SK-N-SH treated with all-trans-retinoic acid at 6 μM for 48 hours (cell line): ENCODE results near the gene OSBPL9.

Experiments
- ATAC-seq: fragments of 200-7000 bp; cut with Tn5 transposase; 3 replicates; pipeline ENCODE4 v1.9.1; 2020; ENCODE audit warnings: mild to moderate bottlenecking, moderate library complexity
- BACH2 ChIP-seq: fragments of 250-450 bp; sonication (Bioruptor Pico); IDR thresholded peaks from 2 replicates; pipeline ENCODE4 v1.9.0; 2021; ENCODE audit warnings: mild to moderate bottlenecking, borderline replicate concordance
- CSDC2 ChIP-seq: fragments of 250-450 bp; sonication (Bioruptor Pico); IDR thresholded peaks from 2 replicates; pipeline ENCODE4 v1.5.0; 2020; ENCODE audit warnings: mild to moderate bottlenecking, moderate library complexity
- CSRNP3 ChIP-seq: fragments of 250-450 bp; sonication (Bioruptor Pico); IDR thresholded peaks from 2 replicates; pipeline ENCODE4 v1.5.1; 2021; ENCODE audit warnings: mild to moderate bottlenecking, moderate library complexity
- GLIS3 ChIP-seq: fragments of 250-450 bp; sonication (Bioruptor Pico); IDR thresholded peaks from 2 replicates; pipeline ENCODE4 v1.5.0; 2020; ENCODE audit warnings: mild to moderate bottlenecking, moderate library complexity
- ISL1 ChIP-seq: fragments of 250-450 bp; sonication (Bioruptor Pico); IDR thresholded peaks from 2 replicates; pipeline ENCODE4 v2.1.2; 2022; ENCODE audit warnings: mild to moderate bottlenecking, moderate library complexity
- OSR1 ChIP-seq: fragments of 250-450 bp; sonication (Bioruptor Pico); IDR thresholded peaks from 2 replicates; pipeline ENCODE4 v1.8.0; 2022; ENCODE audit warnings: moderate library complexity, mild to moderate bottlenecking, inconsistent platforms
- PATZ1 ChIP-seq: fragments of 250-450 bp; sonication (Bioruptor Pico); IDR thresholded peaks from 2 replicates; pipeline ENCODE4 v1.8.0; 2020; ENCODE audit warnings: mild to moderate bottlenecking, moderate library complexity, borderline replicate concordance
- POU6F1 ChIP-seq: fragments of 250-450 bp; sonication (Bioruptor Pico); IDR thresholded peaks from 2 replicates; pipeline ENCODE4 v1.8.0; 2021; ENCODE audit warnings: low read depth, mild to moderate bottlenecking, moderate library complexity, borderline replicate concordance
- TOX ChIP-seq: fragments of 250-450 bp; sonication (Bioruptor Pico); IDR thresholded peaks from 2 replicates; pipeline ENCODE4 v1.8.0; 2021; ENCODE audit warnings: mild to moderate bottlenecking, moderate library complexity, borderline replicate concordance
- TSHZ2 ChIP-seq: fragments of 250-450 bp; sonication (Bioruptor Pico); IDR thresholded peaks from 2 replicates; pipeline ENCODE4 v1.5.0; 2020; ENCODE audit warnings: mild to moderate bottlenecking, moderate library complexity
- ZC3H10 ChIP-seq: fragments of 250-450 bp; sonication (Bioruptor Pico); IDR thresholded peaks from 2 replicates; pipeline ENCODE4 v1.5.1; 2021; ENCODE audit warnings: mild to moderate bottlenecking, moderate library complexity
- ZFP30 ChIP-seq: fragments of 450-650 bp; formaldehyde crosslinking; IDR thresholded peaks from 2 replicates; pipeline ENCODE4 v1.5.0; 2022; ENCODE audit warnings: mild to moderate bottlenecking, moderate library complexity
- ZNF565 ChIP-seq: fragments of 450-650 bp; formaldehyde crosslinking; conservative IDR thresholded peaks from 2 replicates; pipeline ENCODE4 v1.5.0; 2020; ENCODE audit warnings: low read depth, mild to moderate bottlenecking, moderate library complexity
- ZNF70 ChIP-seq: fragments of 450-650 bp; formaldehyde crosslinking; IDR thresholded peaks from 2 replicates; pipeline ENCODE4 v1.5.0; 2020; ENCODE audit warnings: mild to moderate bottlenecking, moderate library complexity

OSBPL9 gene

GRCh38 chr1:51575406-51576084 lies 41.3 kb upstream of the OSBPL9 start (continued):
- TF ChIP-seq GLIS3 (CRISPR knock-in tag) (no peak), CSDC2 (CRISPR knock-in tag) (no peak), POU6F1 (CRISPR knock-in tag) (no peak)

- ATAC-seq, result no peak
- TF ChIP-seq PATZ1 (CRISPR knock-in tag) (no peak), ZFP30 (CRISPR knock-in tag) (no peak), BACH2 (no peak), POU6F1 (CRISPR knock-in tag) (no peak)
These were observed 40.8 kb upstream of the OSBPL9 start for GRCh38 chr1:51576085-51576444.

- no peak for ATAC-seq
- TF ChIP-seq CSRNP3 (CRISPR knock-in tag) (no peak), OSR1 (no peak), ZC3H10 (CRISPR knock-in tag) (no peak), BACH2 (no peak), TSHZ2 (no peak), PATZ1 (CRISPR knock-in tag) (no peak), ISL1 (no peak), ZNF565 (CRISPR knock-in tag) (no peak), ZFP30 (CRISPR knock-in tag) (no peak)
These were observed 40.0 kb upstream of the OSBPL9 start for GRCh38 chr1:51576923-51577322.

- ATAC-seq, result no peak
- no peak for TF ChIP-seq TSHZ2
- TF ChIP-seq GLIS3 (CRISPR knock-in tag), result no peak
- no peak for TF ChIP-seq ZC3H10 (CRISPR knock-in tag)
- no peak for TF ChIP-seq ZFP30 (CRISPR knock-in tag)
- no peak for TF ChIP-seq ISL1
- TF ChIP-seq ZNF70 (CRISPR knock-in tag), result no peak
- TF ChIP-seq PATZ1 (CRISPR knock-in tag), result no peak
- TF ChIP-seq TOX (CRISPR knock-in tag), result no peak
- no peak for TF ChIP-seq OSR1
These were observed 38.3 kb upstream of the OSBPL9 start for GRCh38 chr1:51578383-51579109.
